Caco-2 (cell line): ENCODE results near the gene KDM4B. TPM values are rescaled to one million over a fixed set of nuclear protein-coding genes. Genes with fewer than 3 reads are reported as not detected.

Experiments used
- BruUV-seq: library from RNA; stranded (reverse); fragments of 400-500 nt; replicated peaks from 2 replicates; lab custom pipeline; 2021; lab: Mats Ljungman, UMichigan
- CTCF ChIA-PET: fragments of 300-600 bp; sonication (Branson Sonifier 250); formaldehyde crosslinking; loops from one replicate; lab custom pipeline; 2022; ENCODE audit warnings: antibody characterized with exemption; lab: Charles Lee
- POLR2A ChIA-PET: fragments of 300-600 bp; sonication (Branson Sonifier 250); formaldehyde crosslinking; loops from one replicate; lab custom pipeline; 2022; ENCODE audit warnings: antibody characterized with exemption; lab: Charles Lee
- DNase-seq, 2 experiments: peaks; one replicate each; pipeline versions ENCODE4 v3.0.0 to v3.0.0-alpha.2; 2020 to 2022
- H3K27me3 ChIP-seq: replicated peaks from 2 replicates; pipeline ENCODE4 v1.6.0; 2011; ENCODE audit warnings: low read length; ENCODE audit not compliant: control insufficient read depth, insufficient read depth
- H3K36me3 ChIP-seq: 2 replicates; pipeline ENCODE4 v1.5.1; 2011; ENCODE audit warnings: low read length; ENCODE audit not compliant: control insufficient read depth, insufficient read depth
- H3K4me1 ChIP-seq: fragments of 250-450 bp; sonication (Bioruptor Pico); 2 replicates; pipeline ENCODE4 v1.5.1; 2020; ENCODE audit warnings: mild to moderate bottlenecking
- H3K4me3 ChIP-seq: 2 replicates; pipeline ENCODE4 v1.5.1; 2011; ENCODE audit warnings: low read depth, mild to moderate bottlenecking, control low read depth, low read length
- H3K9me3 ChIP-seq: fragments of 250-450 bp; sonication (Bioruptor Pico); 2 replicates; pipeline ENCODE4 v1.5.1; 2020; ENCODE audit warnings: mild to moderate bottlenecking, moderate library complexity
- H3K27ac Mint-ChIP-seq: one replicate; pipeline ENCODE4 v1.8.0; 2022; ENCODE audit warnings: mixed read lengths; ENCODE audit not compliant: unreplicated experiment
- H3K27me3 Mint-ChIP-seq: one replicate; pipeline ENCODE4 v1.8.0; 2022; ENCODE audit warnings: mixed read lengths; ENCODE audit not compliant: insufficient read depth, unreplicated experiment
- H3K36me3 Mint-ChIP-seq: one replicate; pipeline ENCODE4 v1.8.0; 2022; ENCODE audit warnings: mild to moderate bottlenecking, mixed read lengths; ENCODE audit not compliant: insufficient read depth, unreplicated experiment
- H3K4me1 Mint-ChIP-seq: one replicate; pipeline ENCODE4 v1.8.0; 2022; ENCODE audit warnings: low read depth, mixed read lengths; ENCODE audit not compliant: unreplicated experiment
- H3K4me3 Mint-ChIP-seq: one replicate; pipeline ENCODE4 v1.8.0; 2022; ENCODE audit warnings: mild to moderate bottlenecking, moderate library complexity, mixed read lengths; ENCODE audit not compliant: unreplicated experiment
- H3K9me3 Mint-ChIP-seq: one replicate; pipeline ENCODE4 v1.8.0; 2022; ENCODE audit warnings: mixed read lengths; ENCODE audit not compliant: unreplicated experiment
- intact Hi-C: fragments of 100-400 bp; cut with micrococcal nuclease; formaldehyde crosslinking; loops from one replicate; pipeline ENCODE4 v1.10.0; 2022; ENCODE audit not compliant: unreplicated experiment
- total RNA-seq: library from RNA; stranded (reverse); gene quantifications from 2 replicates; pipeline ENCODE4 v1.2.3, GENCODE V29; 2022
- TF ChIP-seq, protein P1 (sequence below), 2 experiments: fragments of 200-600 bp in 1 of 2; IDR thresholded peaks; 1 replicate in 1 of 2; 2 replicates in 1 of 2; pipeline versions ENCODE4 v1.5.1 to v1.8.0; 2011 to 2022; ENCODE audit warnings: antibody characterized with exemption in 1 of 2, control low read depth in 1 of 2, inconsistent platforms in 1 of 2, low read depth in 1 of 2, low read length in 1 of 2, mild to moderate bottlenecking in 1 of 2, moderate library complexity in 1 of 2; ENCODE audit not compliant: insufficient read depth in 1 of 2, severe bottlenecking in 1 of 2, unreplicated experiment in 1 of 2

KDM4B gene
- total RNA-seq, 1 experiment from 2014 or later: 27.4 TPM

DNA sequence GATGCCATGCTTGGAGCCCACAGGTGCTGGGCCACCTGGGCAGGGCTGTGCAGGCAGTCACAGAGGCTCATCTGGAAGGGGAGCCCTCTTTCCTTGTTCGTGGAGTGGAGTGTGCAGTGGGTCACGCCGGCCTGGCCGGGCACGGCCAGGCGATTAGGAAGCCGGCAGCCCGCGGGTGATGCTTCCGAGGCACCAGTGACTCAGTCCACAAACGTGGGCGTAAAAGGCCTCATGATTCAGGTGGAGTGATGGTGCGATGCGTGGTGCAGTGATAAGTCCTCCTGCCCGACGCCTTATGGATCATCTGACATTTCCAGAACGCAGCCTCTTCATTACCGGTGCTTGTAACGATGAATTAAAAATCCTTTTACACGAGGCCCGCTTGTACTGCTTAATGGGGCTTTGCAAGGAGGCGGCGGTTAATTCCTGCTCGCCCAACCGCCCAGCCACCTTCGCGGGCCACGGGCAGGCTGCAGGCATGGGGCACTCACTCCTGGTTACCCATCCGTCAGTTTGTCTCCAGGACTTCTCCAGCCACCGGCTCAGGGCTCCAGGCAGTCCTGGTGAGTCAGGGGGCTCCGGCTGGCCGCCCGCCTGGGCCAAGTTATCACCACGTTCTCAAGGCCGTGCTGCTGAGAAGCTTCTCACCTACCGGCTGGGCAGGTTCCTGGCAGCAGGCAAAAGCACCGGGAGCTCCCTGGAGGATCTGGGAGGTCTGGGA lies 172.4 kb downstream of the KDM4B start:
- no peaks in the 10 kb centered on the region for H3K36me3 ChIP-seq
- no peaks in the 10 kb centered on the region for H3K9me3 Mint-ChIP-seq

GRCh38 chr19:5141850-5142724 lies 173.2 kb downstream of the KDM4B start:
- ChIA-PET POLR2A (no interaction called here), CTCF (no interaction called here)
- H3K4me1 Mint-ChIP-seq: no peaks in the 10 kb centered on the region
- DNase-seq: no peak
- H3K36me3 Mint-ChIP-seq: peaks cover 11% of the 10 kb centered on the region
- no TSS peak for BruUV-seq
- no peaks in the 10 kb centered on the region for H3K9me3 Mint-ChIP-seq
- H3K9me3 ChIP-seq: no peaks in the 10 kb centered on the region
- TF ChIP-seq, protein P1, sequence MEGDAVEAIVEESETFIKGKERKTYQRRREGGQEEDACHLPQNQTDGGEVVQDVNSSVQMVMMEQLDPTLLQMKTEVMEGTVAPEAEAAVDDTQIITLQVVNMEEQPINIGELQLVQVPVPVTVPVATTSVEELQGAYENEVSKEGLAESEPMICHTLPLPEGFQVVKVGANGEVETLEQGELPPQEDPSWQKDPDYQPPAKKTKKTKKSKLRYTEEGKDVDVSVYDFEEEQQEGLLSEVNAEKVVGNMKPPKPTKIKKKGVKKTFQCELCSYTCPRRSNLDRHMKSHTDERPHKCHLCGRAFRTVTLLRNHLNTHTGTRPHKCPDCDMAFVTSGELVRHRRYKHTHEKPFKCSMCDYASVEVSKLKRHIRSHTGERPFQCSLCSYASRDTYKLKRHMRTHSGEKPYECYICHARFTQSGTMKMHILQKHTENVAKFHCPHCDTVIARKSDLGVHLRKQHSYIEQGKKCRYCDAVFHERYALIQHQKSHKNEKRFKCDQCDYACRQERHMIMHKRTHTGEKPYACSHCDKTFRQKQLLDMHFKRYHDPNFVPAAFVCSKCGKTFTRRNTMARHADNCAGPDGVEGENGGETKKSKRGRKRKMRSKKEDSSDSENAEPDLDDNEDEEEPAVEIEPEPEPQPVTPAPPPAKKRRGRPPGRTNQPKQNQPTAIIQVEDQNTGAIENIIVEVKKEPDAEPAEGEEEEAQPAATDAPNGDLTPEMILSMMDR (IDR thresholded peaks at IDR 0.05; ENCODE audit: insufficient read depth in 1 of 2, low read depth in 1 of 2, low read length in 1 of 2, severe bottlenecking in 1 of 2, unreplicated experiment in 1 of 2): no peak
- H3K27me3 ChIP-seq: no peaks in the 10 kb centered on the region
- H3K27me3 Mint-ChIP-seq: no peaks in the 10 kb centered on the region
- no peaks in the 10 kb centered on the region for H3K36me3 ChIP-seq
- no peaks in the 10 kb centered on the region for H3K4me1 ChIP-seq
- intact Hi-C loops: no loop called here
- no peak overlapping the region for H3K27ac Mint-ChIP-seq
- no peak overlapping the region for H3K4me3 Mint-ChIP-seq
- H3K4me3 ChIP-seq: no peak overlapping the region

More for the DNA sequence above, 172.4 kb downstream of the KDM4B start:
- no peaks in the 10 kb centered on the region for H3K4me1 ChIP-seq
- CTCF ChIA-PET: no interaction called here
- TF ChIP-seq, protein P1 (IDR thresholded peaks at IDR 0.05; ENCODE audit: insufficient read depth in 1 of 2, low read depth in 1 of 2, low read length in 1 of 2, severe bottlenecking in 1 of 2, unreplicated experiment in 1 of 2): no peak
- no peak overlapping the region for H3K4me3 ChIP-seq
- no peaks in the 10 kb centered on the region for H3K4me1 Mint-ChIP-seq
- no peaks in the 10 kb centered on the region for H3K27me3 Mint-ChIP-seq
- POLR2A ChIA-PET: no interaction called here
- no TSS peak for BruUV-seq
- no peaks in the 10 kb centered on the region for H3K27me3 ChIP-seq
- intact Hi-C loops: no loop called here
- no peak overlapping the region for H3K4me3 Mint-ChIP-seq
- H3K27ac Mint-ChIP-seq: no peak overlapping the region
- peaks cover 13% of the 10 kb centered on the region for H3K36me3 Mint-ChIP-seq
- no peaks in the 10 kb centered on the region for H3K9me3 ChIP-seq
- no peak for DNase-seq

GRCh38 chr19:5142725-5143097 lies 173.8 kb downstream of the KDM4B start:
- TF ChIP-seq, protein P1 (IDR thresholded peaks at IDR 0.05; ENCODE audit: insufficient read depth in 1 of 2, low read depth in 1 of 2, low read length in 1 of 2, severe bottlenecking in 1 of 2, unreplicated experiment in 1 of 2): no peak
- Mint-ChIP-seq H3K9me3 (no peaks in the 10 kb centered on the region), H3K36me3 (peaks cover 9% of the 10 kb centered on the region), H3K27me3 (no peaks in the 10 kb centered on the region), H3K4me1 (no peaks in the 10 kb centered on the region), H3K4me3 (no peak overlapping the region), H3K27ac (no peak overlapping the region)
- intact Hi-C loops: loop anchor here (1.0 kb wide), 1 partner anchor 10 kb away; no protein-coding TSS in a partner anchor
- BruUV-seq: no TSS peak
- no peaks in the 10 kb centered on the region for H3K36me3 ChIP-seq
- ChIA-PET CTCF (no interaction called here), POLR2A (no interaction called here)
- H3K4me1 ChIP-seq: no peaks in the 10 kb centered on the region
- no peaks in the 10 kb centered on the region for H3K27me3 ChIP-seq
- DNase-seq: no peak
- no peak overlapping the region for H3K4me3 ChIP-seq
- no peaks in the 10 kb centered on the region for H3K9me3 ChIP-seq
